Suprapubic skin (tissue), 4 donors: Measurements from ENCODE around the gene RPL41.
"Not testable (repeated sequence)": the region's sequence is repeated elsewhere in the genome, so short reads cannot be mapped to it uniquely, and the experiment has no call there.

Experiments
- CTCF ChIP-seq, 2 donors: fragments of 200-600 bp in 1 of 2; fragments of 450-650 bp in 1 of 2; sonication (generic) in 1 of 2; IDR thresholded peaks; one replicate each; pipeline ENCODE4 v1.5.1; 2016 to 2019; ENCODE audit warnings: antibody characterized with exemption in 2 of 2, mild to moderate bottlenecking in 1 of 2, moderate library complexity in 1 of 2
- POLR2A ChIP-seq, 2 donors: fragments of 450-650 bp; IDR thresholded peaks; one replicate each; pipeline ENCODE4 v1.6.1; 2017; ENCODE audit warnings: antibody characterized with exemption in 2 of 2, mild to moderate bottlenecking in 2 of 2, moderate library complexity in 2 of 2
- POLR2AphosphoS5 ChIP-seq, 3 donors: sonication (generic); formaldehyde crosslinking; IDR thresholded peaks; one replicate each; pipeline ENCODE4 v1.6.1; 2017; ENCODE audit warnings: antibody characterized with exemption in 3 of 3

GRCh38 chr12:56077966-56078365 is 38.5 kb upstream of the RPL41 start:
- not testable (repeated sequence) for TF ChIP-seq POLR2A, POLR2AphosphoS5, CTCF (IDR thresholded peaks at IDR 0.05)
